GM18870 (cell line): ENCODE measurements around the gene DLGAP1.

Experiments
- ATAC-seq: cut with Tn5 transposase; IDR thresholded peaks from one replicate; pipeline ENCODE4 v1.9.1; 2021; ENCODE audit warnings: moderate library complexity; ENCODE audit not compliant: unreplicated experiment

The DLGAP1 gene

GRCh38 chr18:3960142-3960541 is 495.0 kb downstream of the DLGAP1 start:
- ATAC-seq: no peak

- no peak for ATAC-seq
These were observed 503.1 kb downstream of the DLGAP1 start for GRCh38 chr18:3952031-3952430.

- no peak for ATAC-seq
These were observed 504.3 kb downstream of the DLGAP1 start for GRCh38 chr18:3950668-3951404.

- no peak for ATAC-seq
These were observed 506.1 kb downstream of the DLGAP1 start for GRCh38 chr18:3948958-3949357.

- no peak for ATAC-seq
These were observed 507.7 kb downstream of the DLGAP1 start for GRCh38 chr18:3947383-3947782.

- no peak for ATAC-seq
These were observed 519.8 kb downstream of the DLGAP1 start for GRCh38 chr18:3935305-3935704.

- no peak for ATAC-seq
These were observed 522.8 kb downstream of the DLGAP1 start for GRCh38 chr18:3932276-3932675.

GRCh38 chr18:3931542-3932112 is 523.5 kb downstream of the DLGAP1 start:
- no peak for ATAC-seq

- ATAC-seq: no peak
These were observed 524.1 kb downstream of the DLGAP1 start for GRCh38 chr18:3931013-3931315.

GRCh38 chr18:3930126-3931012 is 524.7 kb downstream of the DLGAP1 start:
- ATAC-seq: no peak

GRCh38 chr18:3924455-3924854 is 530.7 kb downstream of the DLGAP1 start:
- ATAC-seq: no peak

GRCh38 chr18:3923750-3924149 is 531.4 kb downstream of the DLGAP1 start:
- no peak for ATAC-seq

GRCh38 chr18:3921826-3922225 is 533.3 kb downstream of the DLGAP1 start:
- ATAC-seq: no peak

GRCh38 chr18:3920832-3921231 is 534.3 kb downstream of the DLGAP1 start:
- no peak for ATAC-seq

GRCh38 chr18:3919396-3920061 is 535.6 kb downstream of the DLGAP1 start:
- no peak for ATAC-seq

- ATAC-seq: no peak
These were observed 539.0 kb downstream of the DLGAP1 start for GRCh38 chr18:3916082-3916481.

GRCh38 chr18:3914833-3915610 is 540.1 kb downstream of the DLGAP1 start:
- peak; percentile 46 for ATAC-seq

GRCh38 chr18:3914109-3914508 is 541.0 kb downstream of the DLGAP1 start:
- no peak for ATAC-seq

GRCh38 chr18:3912705-3913104 is 542.4 kb downstream of the DLGAP1 start:
- ATAC-seq: no peak

GRCh38 chr18:3911413-3911812 is 543.7 kb downstream of the DLGAP1 start:
- ATAC-seq: no peak

GRCh38 chr18:3910512-3910911 is 544.6 kb downstream of the DLGAP1 start:
- ATAC-seq: no peak
